AG04449 (cell line): Measurements from ENCODE around the gene BEX3.
"Not testable (repeated sequence)": the region's sequence is repeated elsewhere in the genome, so short reads cannot be mapped to it uniquely, and the experiment has no call there.

Experiments
- CTCF ChIA-PET: fragments of 350-600 bp; formaldehyde crosslinking; extraction: SDS; loops from one replicate; lab custom pipeline; 2021; ENCODE audit warnings: antibody characterized with exemption; lab: Yijun Ruan, JAX
- POLR2A ChIA-PET: fragments of 400-600, 350-600 bp; formaldehyde crosslinking; extraction: SDS; loops from one replicate; lab custom pipeline; 2020; ENCODE audit warnings: antibody characterized with exemption, inconsistent platforms; lab: Yijun Ruan, JAX
- DNase-seq: peaks from one replicate; pipeline ENCODE4 v3.0.0-alpha.2; 2010; ENCODE audit warnings: low read depth, low spot score
- H3K4me3 ChIP-seq: 2 replicates; pipeline ENCODE4 v1.5.1; 2011; ENCODE audit warnings: low read depth, mild to moderate bottlenecking, control low read depth, low read length
- TF ChIP-seq, protein P1 (sequence below): IDR thresholded peaks from one replicate; pipeline ENCODE4 v1.5.1; 2011; ENCODE audit warnings: mild to moderate bottlenecking, moderate library complexity, low read length, control low read depth, inconsistent platforms; ENCODE audit not compliant: insufficient read depth; ENCODE audit errors: missing control alignments

Gene BEX3

DNA sequence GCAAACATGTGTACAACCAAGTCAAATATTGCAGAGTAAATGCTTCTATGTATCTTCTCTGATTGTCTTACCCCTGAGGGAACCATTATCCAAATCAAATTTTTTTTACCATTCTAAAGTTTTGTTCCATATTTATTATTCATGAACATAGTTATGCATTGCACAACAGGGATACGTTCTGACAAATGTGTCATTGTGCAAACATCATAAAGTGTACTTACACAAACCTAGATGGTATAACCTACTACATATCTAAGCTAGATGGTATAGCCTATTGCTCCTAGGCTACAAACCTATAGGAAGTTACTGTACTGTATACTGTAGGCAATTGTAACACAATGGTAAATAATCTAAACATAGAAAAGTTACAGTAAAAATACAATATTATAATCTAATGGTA is 23.4 kb downstream of the BEX3 start:
- no peak overlapping the region for H3K4me3 ChIP-seq
- TF ChIP-seq, protein P1, sequence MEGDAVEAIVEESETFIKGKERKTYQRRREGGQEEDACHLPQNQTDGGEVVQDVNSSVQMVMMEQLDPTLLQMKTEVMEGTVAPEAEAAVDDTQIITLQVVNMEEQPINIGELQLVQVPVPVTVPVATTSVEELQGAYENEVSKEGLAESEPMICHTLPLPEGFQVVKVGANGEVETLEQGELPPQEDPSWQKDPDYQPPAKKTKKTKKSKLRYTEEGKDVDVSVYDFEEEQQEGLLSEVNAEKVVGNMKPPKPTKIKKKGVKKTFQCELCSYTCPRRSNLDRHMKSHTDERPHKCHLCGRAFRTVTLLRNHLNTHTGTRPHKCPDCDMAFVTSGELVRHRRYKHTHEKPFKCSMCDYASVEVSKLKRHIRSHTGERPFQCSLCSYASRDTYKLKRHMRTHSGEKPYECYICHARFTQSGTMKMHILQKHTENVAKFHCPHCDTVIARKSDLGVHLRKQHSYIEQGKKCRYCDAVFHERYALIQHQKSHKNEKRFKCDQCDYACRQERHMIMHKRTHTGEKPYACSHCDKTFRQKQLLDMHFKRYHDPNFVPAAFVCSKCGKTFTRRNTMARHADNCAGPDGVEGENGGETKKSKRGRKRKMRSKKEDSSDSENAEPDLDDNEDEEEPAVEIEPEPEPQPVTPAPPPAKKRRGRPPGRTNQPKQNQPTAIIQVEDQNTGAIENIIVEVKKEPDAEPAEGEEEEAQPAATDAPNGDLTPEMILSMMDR = no peak
- POLR2A ChIA-PET = no interaction called here
- DNase-seq = no peak
- CTCF ChIA-PET = no interaction called here

DNA sequence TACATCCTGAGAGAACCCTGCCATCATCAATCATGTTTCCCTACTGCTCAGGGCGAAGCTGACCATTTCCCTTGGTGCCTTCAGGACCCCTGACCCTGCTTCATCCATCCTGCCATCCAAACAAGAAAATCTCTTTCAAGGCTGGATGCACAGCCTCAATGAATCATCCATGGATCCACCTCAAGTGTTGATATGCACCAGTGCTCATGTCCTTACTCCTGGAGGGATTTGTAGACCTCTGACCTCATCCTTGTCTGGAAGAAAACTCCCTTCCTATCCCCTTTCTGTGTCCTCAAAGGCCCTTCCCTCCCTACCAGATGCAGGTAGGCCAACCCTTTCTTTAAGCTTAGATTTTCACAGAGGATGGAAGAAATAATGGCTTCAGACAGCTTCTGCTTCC is 24.6 kb downstream of the BEX3 start:
- TF ChIP-seq, protein P1 = no peak
- DNase-seq = no peak
- H3K4me3 ChIP-seq = no peak overlapping the region
- ChIA-PET CTCF (no interaction called here), POLR2A (no interaction called here)

DNA sequence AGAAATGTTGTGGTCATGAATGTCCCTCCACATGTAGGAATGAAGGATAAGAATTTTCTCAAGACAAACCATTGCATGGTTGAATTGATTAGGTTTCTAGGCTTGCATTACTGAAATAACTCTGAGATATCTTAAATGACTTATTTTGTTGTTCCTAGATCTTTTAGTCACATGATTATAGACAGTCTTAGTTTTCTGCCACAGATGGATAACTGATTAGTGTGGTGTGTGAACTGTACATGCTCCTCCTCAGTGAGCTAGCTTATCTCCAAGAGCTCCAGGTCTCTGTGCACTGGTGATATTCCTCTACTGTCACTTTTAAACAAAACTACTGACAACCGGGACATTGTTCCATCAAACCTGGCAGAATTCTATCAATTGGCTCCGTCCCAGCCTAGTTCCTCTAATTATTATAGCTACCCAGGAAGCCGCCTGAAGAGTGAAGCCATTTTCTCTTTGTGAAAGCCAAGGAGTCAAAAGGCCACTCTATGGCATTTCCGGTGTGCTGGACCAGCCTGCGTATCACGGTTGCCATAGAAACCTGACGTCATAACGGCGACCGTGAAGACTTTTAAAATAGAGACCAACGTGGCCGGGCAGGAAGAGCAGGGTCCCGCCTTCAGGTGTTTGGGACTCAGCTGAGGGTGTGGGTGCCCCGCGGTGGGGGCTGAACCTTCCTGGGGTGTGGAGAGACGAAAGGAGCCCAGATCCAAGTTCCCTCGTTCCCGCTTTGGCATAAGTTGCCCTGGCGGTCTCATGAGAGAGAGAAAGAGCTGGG is 28.1 kb downstream of the BEX3 start:
- CTCF ChIA-PET = interaction anchor here (0.9 to 1.1 kb wide), 2 partner anchors 20 to 60 kb away, joined by 3 read pairs; no protein-coding TSS in a partner anchor
- POLR2A ChIA-PET = interaction anchor here (0.6 kb wide), 1 partner anchor 42 kb away, joined by 3 read pairs; no protein-coding TSS in a partner anchor
- peak overlapping the region; percentile 64 for H3K4me3 ChIP-seq
- TF ChIP-seq, protein P1 = no peak
- DNase-seq = peak; percentile 33

DNA sequence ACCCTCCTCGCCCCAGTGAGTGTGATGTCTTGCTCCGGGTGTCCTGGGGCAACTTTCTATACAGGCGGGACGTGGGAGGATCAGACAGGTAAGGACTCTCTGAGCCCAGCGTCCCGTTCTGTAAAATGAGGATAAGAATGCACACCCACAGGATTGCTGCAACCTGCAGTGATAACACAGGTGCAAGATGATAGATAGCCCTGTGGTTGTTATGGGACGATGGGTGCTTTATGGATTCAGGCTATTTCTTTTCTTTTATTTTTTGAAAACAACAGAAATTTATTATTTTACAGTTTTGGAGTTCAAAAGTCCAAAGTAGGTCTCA is 28.6 kb downstream of the BEX3 start:
- DNase-seq = no peak
- ChIA-PET POLR2A (no interaction called here), CTCF (interaction anchor here (0.9 to 1.1 kb wide), 2 partner anchors 19 to 59 kb away, joined by 3 read pairs; no protein-coding TSS in a partner anchor)
- TF ChIP-seq, protein P1 = no peak
- H3K4me3 ChIP-seq = peak overlapping the region; percentile 64

DNA sequence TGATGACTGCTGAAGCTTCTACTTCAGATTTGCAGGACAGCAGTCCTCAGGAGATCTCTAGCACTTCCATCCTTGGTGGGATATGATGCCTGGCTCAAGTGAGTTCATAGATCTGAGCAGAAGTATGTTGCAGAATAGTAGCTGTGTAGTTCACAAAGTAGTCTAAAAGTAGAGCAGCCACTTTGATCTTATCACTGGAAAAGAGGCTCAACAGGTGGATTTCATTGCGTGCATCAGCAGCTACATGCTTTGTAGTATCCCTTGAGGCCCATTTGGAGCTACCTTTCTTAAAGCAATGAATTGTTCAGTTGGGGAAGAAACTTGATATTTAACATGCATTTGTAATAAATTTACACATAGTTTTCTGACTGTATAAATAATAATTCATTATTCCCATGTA is 29.9 kb downstream of the BEX3 start:
- no peak for DNase-seq
- CTCF ChIA-PET = no interaction called here
- H3K4me3 ChIP-seq = no peak overlapping the region
- TF ChIP-seq, protein P1 = no peak
- POLR2A ChIA-PET = no interaction called here

DNA sequence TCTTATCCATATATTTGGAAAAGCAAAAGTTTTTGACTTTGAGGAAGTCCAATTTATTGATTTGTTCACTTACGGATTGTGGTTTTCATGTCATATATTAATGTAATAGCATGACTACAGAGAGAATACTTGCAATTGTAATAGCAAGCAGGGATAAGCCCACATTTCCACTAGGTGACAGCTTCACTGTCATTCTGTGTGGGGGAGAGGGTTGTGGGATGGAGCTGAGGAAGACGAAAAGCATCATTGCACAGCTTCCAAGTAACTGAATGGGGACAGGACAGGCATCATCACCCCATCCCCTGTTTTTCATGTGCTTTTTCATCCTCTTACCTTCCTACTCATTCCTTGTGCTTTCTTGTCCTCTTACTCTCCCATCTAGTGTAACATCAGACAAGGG is 31.4 kb downstream of the BEX3 start:
- no peak overlapping the region for H3K4me3 ChIP-seq
- no peak for DNase-seq
- TF ChIP-seq, protein P1 = no peak
- POLR2A ChIA-PET = no interaction called here
- CTCF ChIA-PET = no interaction called here

DNA sequence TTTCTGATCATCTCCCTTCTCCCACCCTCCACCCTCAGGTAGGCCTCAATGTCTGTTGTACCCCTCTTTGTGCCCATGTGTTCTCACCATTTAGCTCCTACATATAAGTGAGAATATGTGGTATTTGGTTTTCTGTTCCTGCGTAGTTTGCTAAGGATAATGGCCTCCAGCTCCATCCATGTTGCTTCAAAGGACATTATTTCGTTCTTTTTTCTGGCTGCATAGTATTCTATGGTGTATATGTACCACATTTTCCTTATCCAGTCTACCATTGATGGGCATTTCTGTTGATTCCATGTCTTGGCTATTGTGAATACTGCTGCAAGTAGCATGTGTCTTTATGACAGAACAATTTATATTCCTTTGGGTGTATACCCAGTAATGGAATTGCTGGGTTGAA is 35.4 kb downstream of the BEX3 start:
- H3K4me3 ChIP-seq, POLR2A ChIA-PET, CTCF ChIA-PET, DNase-seq: not testable (repeated sequence)
